Ovary (tissue), 3 donors: ENCODE results near the gene PARP4.
"Not testable (repeated sequence)": the region's sequence is repeated elsewhere in the genome, so short reads cannot be mapped to it uniquely, and the experiment has no call there.

Experiments
- POLR2A ChIP-seq: fragments of 450-650 bp; IDR thresholded peaks from one replicate; pipeline ENCODE4 v1.6.1; 2017; ENCODE audit warnings: antibody characterized with exemption, mild to moderate bottlenecking, moderate library complexity
- TF ChIP-seq, protein P1 (sequence below), 3 donors: fragments of 450-650 bp in 2 of 3; fragments of 200-600 bp in 1 of 3; IDR thresholded peaks; one replicate each; pipeline versions ENCODE4 v1.5.1 to v1.8.0; 2016 to 2022; ENCODE audit warnings: antibody characterized with exemption in 3 of 3, mild to moderate bottlenecking in 1 of 3
- donor health status: DM: no; HTN: no; CAD: no.

DNA sequence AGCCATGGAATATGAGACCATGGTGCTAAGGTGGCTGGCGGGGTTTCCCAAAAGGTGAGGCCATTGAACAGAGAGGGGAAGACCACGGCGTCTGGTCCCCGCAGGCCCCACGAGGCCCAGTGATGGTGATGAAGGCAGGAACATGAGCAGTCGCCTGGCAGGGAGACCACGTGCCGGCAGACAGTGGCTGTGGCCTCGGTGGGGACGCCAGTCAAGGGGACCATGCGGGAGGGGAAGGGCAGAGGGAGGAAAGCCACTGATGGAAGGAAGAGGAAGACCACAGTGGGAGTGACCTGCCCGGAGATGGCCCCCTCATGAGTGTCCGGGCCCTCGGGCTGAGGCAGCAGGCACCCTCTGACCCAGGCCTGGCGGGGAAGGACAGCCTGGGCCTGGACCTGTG, 127.6 kb downstream of the PARP4 start:
- TF ChIP-seq POLR2A: not testable (repeated sequence)
- TF ChIP-seq, protein P1, sequence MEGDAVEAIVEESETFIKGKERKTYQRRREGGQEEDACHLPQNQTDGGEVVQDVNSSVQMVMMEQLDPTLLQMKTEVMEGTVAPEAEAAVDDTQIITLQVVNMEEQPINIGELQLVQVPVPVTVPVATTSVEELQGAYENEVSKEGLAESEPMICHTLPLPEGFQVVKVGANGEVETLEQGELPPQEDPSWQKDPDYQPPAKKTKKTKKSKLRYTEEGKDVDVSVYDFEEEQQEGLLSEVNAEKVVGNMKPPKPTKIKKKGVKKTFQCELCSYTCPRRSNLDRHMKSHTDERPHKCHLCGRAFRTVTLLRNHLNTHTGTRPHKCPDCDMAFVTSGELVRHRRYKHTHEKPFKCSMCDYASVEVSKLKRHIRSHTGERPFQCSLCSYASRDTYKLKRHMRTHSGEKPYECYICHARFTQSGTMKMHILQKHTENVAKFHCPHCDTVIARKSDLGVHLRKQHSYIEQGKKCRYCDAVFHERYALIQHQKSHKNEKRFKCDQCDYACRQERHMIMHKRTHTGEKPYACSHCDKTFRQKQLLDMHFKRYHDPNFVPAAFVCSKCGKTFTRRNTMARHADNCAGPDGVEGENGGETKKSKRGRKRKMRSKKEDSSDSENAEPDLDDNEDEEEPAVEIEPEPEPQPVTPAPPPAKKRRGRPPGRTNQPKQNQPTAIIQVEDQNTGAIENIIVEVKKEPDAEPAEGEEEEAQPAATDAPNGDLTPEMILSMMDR (IDR thresholded peaks at IDR 0.05): not testable (repeated sequence)
